ENCODE measurements around the gene MAGED1. TPM values are rescaled to one million over a fixed set of nuclear protein-coding genes. Genes with fewer than 3 reads are reported as not detected.

MAGED1 gene
- total and polyA plus RNA-seq, 2 experiments from 2014 or later: 60.8 to 89.8 TPM

DNA sequence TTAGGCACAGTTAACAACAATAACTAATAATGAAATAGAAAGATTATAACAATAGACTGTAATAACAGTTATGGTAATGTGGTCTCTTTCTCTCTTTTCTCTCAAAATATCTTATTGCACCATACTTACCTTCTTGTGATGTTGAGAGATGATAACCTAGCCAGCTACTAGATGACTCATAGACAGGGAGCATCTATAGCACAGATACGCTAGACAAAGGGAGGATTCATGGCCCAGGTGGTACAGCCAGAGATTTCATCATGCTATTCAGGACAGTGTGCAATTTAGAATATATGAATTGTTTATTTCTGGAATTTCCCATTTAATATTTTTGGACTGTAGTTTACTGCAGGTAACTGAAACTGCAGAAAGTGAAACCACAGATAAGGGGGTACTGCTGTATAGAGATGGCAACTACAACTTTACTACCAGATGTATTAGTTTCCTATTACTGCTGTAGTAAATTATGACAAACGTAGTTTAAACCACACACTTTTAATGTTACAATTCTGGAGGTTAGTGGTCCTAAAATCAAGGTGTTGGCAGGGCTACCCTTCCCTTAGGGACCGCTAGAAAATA lies 41.8 kb upstream of the MAGED1 start (continued):
- TF ChIP-seq REST (IDR thresholded peaks at IDR 0.05; ENCODE audit: unreplicated experiment): no peak
- no peak for TF ChIP-seq STAT1 (IDR thresholded peaks at IDR 0.05; ENCODE audit: unreplicated experiment)
- TF ChIP-seq NANOG (IDR thresholded peaks at IDR 0.05; ENCODE audit: borderline replicate concordance): no peak
- TF ChIP-seq JUNB (IDR thresholded peaks at IDR 0.05; ENCODE audit: unreplicated experiment): no peak
- TF ChIP-seq CTCF (conservative IDR thresholded peaks at IDR 0.05; ENCODE audit: low read depth in 2 of 2): no peak
- no peak for TF ChIP-seq POLR2AphosphoS5 (IDR thresholded peaks at IDR 0.05; ENCODE audit: low read depth)
- TF ChIP-seq EZH2phosphoT487 (IDR thresholded peaks at IDR 0.05; ENCODE audit: unreplicated experiment): no peak
- TF ChIP-seq EZH2 (IDR thresholded peaks at IDR 0.05; ENCODE audit: low read depth, unreplicated experiment): no peak

DNA sequence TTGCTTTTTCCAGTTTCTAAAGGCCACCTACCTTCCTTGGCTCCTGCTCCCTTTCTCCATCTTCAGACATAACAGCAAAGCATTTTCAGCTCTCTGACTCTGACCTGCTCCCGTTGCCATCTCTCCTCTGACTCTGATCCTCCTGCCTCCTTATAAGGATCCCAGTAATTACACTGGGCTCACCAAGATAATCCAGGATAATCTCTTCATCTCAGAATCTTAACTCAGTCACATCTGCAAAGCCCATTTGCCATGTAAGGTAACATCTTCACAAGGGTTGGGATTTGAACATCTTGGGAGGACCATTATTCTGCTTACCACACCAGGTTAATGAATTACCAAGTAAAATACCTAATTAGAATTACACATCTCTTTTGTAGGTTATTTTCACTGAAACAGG lies 41.3 kb upstream of the MAGED1 start:
- DNase-seq (ENCODE audit: low spot score) (no peak), ATAC-seq (peak; percentile 18; the same call in 2 of the 3 replicates)
- Histone ChIP-seq H4K20me1 (replicated peaks; ENCODE audit: insufficient read depth) (no peaks in the 10 kb centered on the region), H3K4me1 (ENCODE audit: insufficient read depth) (peaks cover 55% of the 10 kb centered on the region), H2AFZ (no peak overlapping the region), H3K79me2 (replicated peaks; ENCODE audit: insufficient read depth) (peaks cover 78% of the 10 kb centered on the region), H3K27me3 (ENCODE audit: insufficient read depth) (no peaks in the 10 kb centered on the region), H3K36me3 (ENCODE audit: insufficient read depth) (no peaks in the 10 kb centered on the region), H3K4me3 (peak overlapping the region; percentile 23; the same call in 1 of the 2 replicates), H3K4me2 (peak overlapping the region; percentile 50), H3F3A (replicated peaks; ENCODE audit: low read depth) (no peaks in the 10 kb centered on the region), H3K27ac (ENCODE audit: low read depth) (peak overlapping the region; percentile 92), H3K9me2 (ENCODE audit: insufficient read depth) (no peaks in the 10 kb centered on the region)
- Mint-ChIP-seq H3K27me3 (ENCODE audit: insufficient read depth, low read depth, poor library complexity) (no peaks in the 10 kb centered on the region), H3K27ac (peak overlapping the region; percentile 97), H3K4me3 (peak overlapping the region; percentile 65; the same call in 1 of the 3 replicates), H3K9me3 (peaks cover 23% of the 10 kb centered on the region), H3K36me3 (ENCODE audit: low read depth) (peaks cover 32% of the 10 kb centered on the region), H3K4me1 (peaks cover 57% of the 10 kb centered on the region)
- TF ChIP-seq EZH2phosphoT487 (IDR thresholded peaks at IDR 0.05; ENCODE audit: unreplicated experiment): no peak
- TF ChIP-seq ETS1 (IDR thresholded peaks at IDR 0.05): no peak
- TF ChIP-seq CREB1 (CRISPR knock-in tag; IDR thresholded peaks at IDR 0.05; ENCODE audit: low read depth): no peak
- no peak for TF ChIP-seq ZNF114 (CRISPR knock-in tag; IDR thresholded peaks at IDR 0.05)
- TF ChIP-seq REST (IDR thresholded peaks at IDR 0.05; ENCODE audit: unreplicated experiment): no peak
- TF ChIP-seq JUNB (IDR thresholded peaks at IDR 0.05; ENCODE audit: unreplicated experiment): no peak

Measured in GM23338 (cell line).